Measurements from ENCODE around the gene TRUB2.

The TRUB2 gene, protein sequence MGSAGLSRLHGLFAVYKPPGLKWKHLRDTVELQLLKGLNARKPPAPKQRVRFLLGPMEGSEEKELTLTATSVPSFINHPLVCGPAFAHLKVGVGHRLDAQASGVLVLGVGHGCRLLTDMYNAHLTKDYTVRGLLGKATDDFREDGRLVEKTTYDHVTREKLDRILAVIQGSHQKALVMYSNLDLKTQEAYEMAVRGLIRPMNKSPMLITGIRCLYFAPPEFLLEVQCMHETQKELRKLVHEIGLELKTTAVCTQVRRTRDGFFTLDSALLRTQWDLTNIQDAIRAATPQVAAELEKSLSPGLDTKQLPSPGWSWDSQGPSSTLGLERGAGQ

DNA sequence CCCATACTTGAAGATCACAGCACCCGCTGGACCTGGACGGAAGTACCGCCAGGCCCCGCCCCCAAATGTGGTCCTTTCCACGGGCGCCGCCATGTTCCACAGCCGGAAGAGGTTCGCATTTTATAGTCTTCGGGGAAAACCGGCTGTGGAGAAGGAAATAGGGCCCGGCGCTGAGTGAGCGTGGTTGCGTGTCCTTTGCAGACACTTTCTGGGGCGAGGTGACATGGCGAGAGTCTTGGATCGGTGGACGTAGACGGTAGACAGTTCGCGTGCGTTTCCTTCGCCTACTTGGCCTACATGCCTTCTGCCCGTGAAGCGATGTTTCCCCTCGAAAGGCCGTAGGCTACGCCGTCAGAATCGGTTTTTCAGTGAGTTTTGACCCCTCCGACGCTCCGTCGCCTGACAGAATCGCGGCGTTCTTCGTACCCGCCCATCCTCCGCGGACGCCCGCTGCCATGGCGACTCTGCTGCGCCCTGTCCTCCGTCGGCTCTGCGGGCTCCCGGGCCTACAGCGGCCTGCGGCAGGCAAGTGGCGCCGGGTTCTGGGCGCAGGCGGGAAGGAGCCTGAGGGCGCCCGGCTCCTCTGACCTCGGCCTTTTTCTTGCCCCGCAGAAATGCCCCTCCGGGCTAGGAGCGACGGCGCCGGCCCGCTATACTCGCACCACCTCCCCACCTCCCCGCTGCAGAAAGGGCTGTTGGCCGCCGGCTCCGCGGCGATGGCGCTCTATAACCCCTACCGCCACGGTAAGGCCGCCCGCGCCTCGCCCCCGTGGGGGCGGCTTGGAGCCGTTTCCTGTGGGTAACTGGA lies at the start of gene TRUB2, which contains the start of gene COQ4:
Gene TRUB2, minus strand, starts transcription at position 44 of the 808 bp plus-strand sequence. Its CDS starts 39 bp downstream, at position 5.
Gene COQ4, plus strand, starts transcription at position 436 of the 808 bp plus-strand sequence. Its CDS starts 20 bp downstream, at position 456.
- peaks cover 3% of the 10 kb centered on the region for H3K36me3 Mint-ChIP-seq (ENCODE audit: low read depth)
- peak; percentile 93 for DNase-seq (ENCODE audit: low spot score)
- peak within 1 kb of the TSS; percentile 90 for H3K4me3 Mint-ChIP-seq
- H3K27me3 Mint-ChIP-seq (ENCODE audit: low read depth): no peaks in the 10 kb centered on the region
- peak within 1 kb of the TSS; percentile 96 for H3K27ac Mint-ChIP-seq
- H3K4me1 Mint-ChIP-seq (ENCODE audit: low read depth): peaks cover 8% of the 10 kb centered on the region
- no peaks in the 10 kb centered on the region for H3K9me3 Mint-ChIP-seq

DNA sequence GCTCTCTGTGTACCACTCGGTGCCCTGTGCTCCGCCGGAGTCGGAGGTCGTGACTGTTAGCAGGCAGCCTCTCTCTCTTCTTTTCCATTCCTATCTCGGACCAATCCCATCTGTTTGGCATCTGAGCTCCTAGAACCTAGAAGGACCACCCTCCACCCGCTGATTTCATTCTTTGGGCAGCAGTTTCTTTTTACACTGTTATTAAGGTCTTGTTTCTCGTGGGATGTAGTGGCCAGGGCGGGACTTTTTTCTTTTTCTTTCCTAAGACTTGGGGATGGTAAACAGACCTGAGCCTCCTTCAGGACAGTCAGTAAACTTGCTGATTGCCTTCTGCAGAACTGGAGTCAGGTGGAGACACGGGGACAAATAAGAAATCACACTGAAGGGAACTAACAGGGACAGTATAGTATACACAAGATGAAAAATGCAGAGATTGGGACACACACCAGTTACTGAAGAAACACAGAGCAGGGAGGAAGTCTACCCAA lies 49.4 kb upstream of the TRUB2 start:
- Mint-ChIP-seq H3K4me1 (ENCODE audit: low read depth) (peaks cover 29% of the 10 kb centered on the region), H3K27ac (peak overlapping the region; percentile 96), H3K36me3 (ENCODE audit: low read depth) (peaks cover 16% of the 10 kb centered on the region), H3K9me3 (no peaks in the 10 kb centered on the region), H3K4me3 (peak overlapping the region; percentile 96), H3K27me3 (ENCODE audit: low read depth) (no peaks in the 10 kb centered on the region)
- DNase-seq (ENCODE audit: low spot score): no peak

DNA sequence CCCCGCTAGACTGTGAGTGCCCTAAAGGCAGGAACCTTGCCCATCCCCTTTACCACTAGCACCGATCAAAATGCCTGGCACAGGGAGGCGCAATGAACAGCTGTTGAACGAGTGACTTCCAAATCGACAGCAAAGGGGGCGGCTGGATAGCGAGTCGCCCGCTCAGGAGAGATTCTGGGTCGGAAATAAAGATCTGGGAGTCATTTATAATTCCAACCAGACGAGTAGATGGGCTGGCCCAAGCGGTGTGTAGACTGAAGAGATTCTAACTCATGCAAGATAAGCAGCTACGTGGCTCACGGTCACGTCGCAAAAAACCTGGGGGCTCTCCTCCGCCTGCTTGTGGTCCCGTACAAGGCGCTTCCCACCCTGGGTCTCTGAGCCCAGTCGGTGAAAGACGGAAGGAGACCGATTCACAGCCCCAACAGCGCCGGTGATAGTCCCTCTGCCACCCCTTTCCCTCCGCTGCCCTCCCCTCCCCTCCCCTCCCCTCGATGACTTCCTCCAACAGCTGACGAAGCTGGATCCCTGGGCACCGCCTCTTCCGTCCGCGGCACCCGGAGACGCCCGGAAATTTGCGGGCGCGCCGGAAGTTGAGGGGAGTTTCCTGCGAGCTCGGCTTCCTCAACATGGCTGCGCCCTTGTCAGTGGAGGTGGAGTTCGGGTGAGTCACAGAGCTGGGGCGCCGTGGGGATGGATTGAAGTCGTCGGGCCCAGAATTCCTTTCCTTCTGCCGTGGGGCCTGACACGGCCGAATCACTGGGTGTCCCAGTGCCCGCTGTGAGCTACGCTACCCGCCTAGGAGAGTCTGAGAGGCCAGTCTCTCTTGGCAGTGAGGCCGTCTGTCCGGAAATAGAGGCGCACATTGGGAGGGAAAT lies 48.7 kb upstream of the TRUB2 start, which contains the start of gene URM1:
Gene URM1, plus strand, starts transcription at position 623 of the 878 bp plus-strand sequence. Its CDS starts 7 bp downstream, at position 630.
- H3K27ac Mint-ChIP-seq: peak within 1 kb of the TSS; percentile 96
- H3K27me3 Mint-ChIP-seq (ENCODE audit: low read depth): no peaks in the 10 kb centered on the region
- no peaks in the 10 kb centered on the region for H3K9me3 Mint-ChIP-seq
- peak; percentile 98 for DNase-seq (ENCODE audit: low spot score)
- H3K4me3 Mint-ChIP-seq: peak within 1 kb of the TSS; percentile 96
- H3K36me3 Mint-ChIP-seq (ENCODE audit: low read depth): peaks cover 16% of the 10 kb centered on the region
- peaks cover 29% of the 10 kb centered on the region for H3K4me1 Mint-ChIP-seq (ENCODE audit: low read depth)

DNA sequence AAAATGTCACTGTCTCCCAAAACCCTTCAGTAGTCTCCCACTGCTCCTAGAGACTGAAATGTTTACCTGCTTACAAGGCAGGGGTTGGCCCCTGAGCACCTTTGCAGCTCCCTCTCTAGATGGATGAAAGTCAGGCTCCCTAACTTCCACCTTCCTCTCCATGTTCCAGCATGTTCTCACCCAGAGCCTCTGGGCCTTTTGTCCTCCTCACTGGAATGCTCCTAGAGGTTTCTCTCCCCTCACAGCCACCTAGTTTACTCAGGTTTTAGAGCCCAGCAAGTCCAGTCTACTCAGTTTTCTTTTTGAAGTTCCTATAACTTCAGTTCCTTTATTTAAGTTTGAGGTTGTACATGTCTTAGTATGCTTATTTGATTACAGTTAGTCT lies 48.1 kb upstream of the TRUB2 start:
- Mint-ChIP-seq H3K4me1 (ENCODE audit: low read depth) (peaks cover 30% of the 10 kb centered on the region), H3K27ac (peak overlapping the region; percentile 96), H3K27me3 (ENCODE audit: low read depth) (no peaks in the 10 kb centered on the region), H3K4me3 (peak overlapping the region; percentile 96), H3K9me3 (no peaks in the 10 kb centered on the region), H3K36me3 (ENCODE audit: low read depth) (peaks cover 16% of the 10 kb centered on the region)
- no peak for DNase-seq (ENCODE audit: low spot score)

DNA sequence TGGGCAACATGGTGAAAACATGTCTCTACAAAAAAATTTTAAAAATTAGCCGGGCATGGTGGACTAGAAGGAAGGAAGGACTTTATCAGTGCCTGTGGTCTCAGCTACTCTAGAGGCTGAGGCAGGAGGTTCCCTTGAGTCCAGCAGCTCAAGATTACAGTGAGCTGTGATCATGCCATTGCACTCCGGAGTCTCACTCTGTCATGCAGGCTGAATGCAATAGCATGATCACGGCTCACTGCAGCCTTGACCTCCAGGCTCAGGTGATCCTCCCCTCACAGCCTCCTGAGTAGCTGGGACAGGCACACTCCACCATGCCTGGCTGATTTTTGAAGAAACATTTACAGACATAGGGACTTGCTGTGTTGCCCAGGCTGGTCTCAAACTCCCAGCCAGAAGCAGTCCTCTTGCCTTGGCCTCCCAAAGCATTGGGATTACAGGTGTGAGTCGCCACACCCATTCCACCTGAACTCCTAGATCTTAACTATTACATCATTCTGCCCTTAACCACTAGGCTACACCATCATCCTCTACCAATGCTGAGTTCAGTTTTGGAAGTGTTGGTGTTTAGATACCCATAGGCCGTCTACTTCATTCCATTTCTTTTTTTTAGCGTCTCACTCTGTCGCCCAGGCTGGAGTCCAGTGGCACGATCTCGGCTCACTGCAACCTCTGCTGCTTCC lies 46.9 kb upstream of the TRUB2 start:
- Mint-ChIP-seq H3K27me3 (ENCODE audit: low read depth) (no peaks in the 10 kb centered on the region), H3K9me3 (no peaks in the 10 kb centered on the region), H3K4me3 (peak overlapping the region; percentile 10), H3K36me3 (ENCODE audit: low read depth) (peaks cover 12% of the 10 kb centered on the region), H3K27ac (peak overlapping the region; percentile 7), H3K4me1 (ENCODE audit: low read depth) (peaks cover 34% of the 10 kb centered on the region)
- no peak for DNase-seq (ENCODE audit: low spot score)

DNA sequence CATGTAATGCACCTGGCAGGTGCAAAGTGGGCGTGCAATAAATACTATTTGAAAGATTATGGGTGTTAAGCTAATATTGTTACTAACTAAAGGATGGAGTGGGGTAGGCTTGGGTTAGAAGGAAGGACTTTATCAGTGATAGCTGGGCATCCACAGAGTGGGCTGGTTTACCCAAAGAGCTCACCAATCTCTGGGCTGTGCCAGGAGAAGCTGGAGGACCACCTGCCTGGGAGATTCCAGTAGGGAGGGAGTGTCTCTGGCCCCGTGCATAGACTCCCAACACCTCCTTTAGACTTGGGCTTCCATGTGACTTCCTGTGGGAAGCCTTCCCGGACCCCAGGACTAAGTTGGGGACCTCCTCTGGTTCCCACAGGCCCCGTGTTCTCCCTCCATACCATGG lies 43.3 kb upstream of the TRUB2 start:
- Mint-ChIP-seq H3K4me3 (no peak overlapping the region), H3K27ac (peak overlapping the region; percentile 12), H3K27me3 (ENCODE audit: low read depth) (no peaks in the 10 kb centered on the region), H3K36me3 (ENCODE audit: low read depth) (no peaks in the 10 kb centered on the region), H3K4me1 (ENCODE audit: low read depth) (peaks cover 12% of the 10 kb centered on the region), H3K9me3 (no peaks in the 10 kb centered on the region)
- no peak for DNase-seq (ENCODE audit: low spot score)

DNA sequence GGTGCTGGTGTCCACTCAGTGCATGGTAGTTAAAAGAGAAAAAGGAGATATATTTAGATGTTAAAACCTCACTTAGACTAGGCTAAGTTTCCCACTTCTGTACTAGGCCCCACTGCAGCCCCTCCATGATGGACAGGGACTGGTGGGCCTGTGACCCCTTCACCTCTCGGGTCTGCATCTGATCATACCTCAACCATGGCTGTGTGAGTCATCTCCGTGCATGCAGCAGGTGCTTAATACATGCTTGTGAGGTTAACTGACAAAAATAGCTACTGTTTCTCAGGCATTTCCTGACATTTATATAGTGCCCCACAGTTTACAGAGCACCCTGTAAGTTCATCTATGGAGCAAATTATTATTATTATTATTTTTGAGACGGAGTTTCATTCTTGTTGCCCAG lies 40.5 kb upstream of the TRUB2 start:
- H3K27me3 Mint-ChIP-seq (ENCODE audit: low read depth): no peaks in the 10 kb centered on the region
- H3K36me3 Mint-ChIP-seq (ENCODE audit: low read depth): no peaks in the 10 kb centered on the region
- no peak overlapping the region for H3K4me3 Mint-ChIP-seq
- H3K27ac Mint-ChIP-seq: no peak overlapping the region
- no peaks in the 10 kb centered on the region for H3K9me3 Mint-ChIP-seq
- no peak for DNase-seq (ENCODE audit: low spot score)
- peaks cover 7% of the 10 kb centered on the region for H3K4me1 Mint-ChIP-seq (ENCODE audit: low read depth)

DNA sequence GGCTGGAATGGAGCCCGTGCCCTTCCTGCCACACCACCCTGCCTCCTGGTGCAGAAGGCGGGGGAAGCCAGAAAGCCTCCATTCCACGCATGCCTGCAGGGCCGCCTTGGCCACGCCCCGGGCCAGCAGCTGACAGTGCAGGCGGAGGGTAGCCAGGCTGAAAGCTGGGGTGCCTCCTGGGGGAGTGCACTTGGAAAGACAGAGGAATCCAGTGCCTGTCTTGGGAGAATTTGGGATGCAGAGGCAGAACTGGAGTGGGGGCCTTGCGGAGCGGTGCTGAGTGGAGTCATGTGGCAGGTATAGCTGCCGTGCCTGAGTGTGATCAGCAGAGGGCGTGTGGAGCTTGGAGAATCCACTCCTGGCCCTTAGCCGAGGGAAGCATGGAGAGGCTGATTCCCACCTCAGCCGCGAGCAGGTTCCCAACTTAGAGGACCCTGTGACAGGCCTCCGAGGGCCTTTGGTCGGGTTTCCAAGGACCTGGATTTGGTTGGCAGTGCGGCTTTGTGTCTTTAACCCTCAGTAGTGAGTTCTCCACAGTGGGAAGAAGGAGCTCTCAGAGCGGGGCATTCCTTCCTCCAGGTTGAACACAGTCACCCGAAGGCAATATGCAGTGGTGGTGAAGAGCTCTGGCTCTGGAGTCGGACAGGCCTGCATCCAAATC lies 39.9 kb upstream of the TRUB2 start:
- Mint-ChIP-seq H3K4me3 (peak overlapping the region; percentile 82), H3K4me1 (ENCODE audit: low read depth) (peaks cover 7% of the 10 kb centered on the region), H3K27me3 (ENCODE audit: low read depth) (no peaks in the 10 kb centered on the region), H3K27ac (peak overlapping the region; percentile 49), H3K9me3 (no peaks in the 10 kb centered on the region), H3K36me3 (ENCODE audit: low read depth) (no peaks in the 10 kb centered on the region)
- DNase-seq (ENCODE audit: low spot score): peak; percentile 52

DNA sequence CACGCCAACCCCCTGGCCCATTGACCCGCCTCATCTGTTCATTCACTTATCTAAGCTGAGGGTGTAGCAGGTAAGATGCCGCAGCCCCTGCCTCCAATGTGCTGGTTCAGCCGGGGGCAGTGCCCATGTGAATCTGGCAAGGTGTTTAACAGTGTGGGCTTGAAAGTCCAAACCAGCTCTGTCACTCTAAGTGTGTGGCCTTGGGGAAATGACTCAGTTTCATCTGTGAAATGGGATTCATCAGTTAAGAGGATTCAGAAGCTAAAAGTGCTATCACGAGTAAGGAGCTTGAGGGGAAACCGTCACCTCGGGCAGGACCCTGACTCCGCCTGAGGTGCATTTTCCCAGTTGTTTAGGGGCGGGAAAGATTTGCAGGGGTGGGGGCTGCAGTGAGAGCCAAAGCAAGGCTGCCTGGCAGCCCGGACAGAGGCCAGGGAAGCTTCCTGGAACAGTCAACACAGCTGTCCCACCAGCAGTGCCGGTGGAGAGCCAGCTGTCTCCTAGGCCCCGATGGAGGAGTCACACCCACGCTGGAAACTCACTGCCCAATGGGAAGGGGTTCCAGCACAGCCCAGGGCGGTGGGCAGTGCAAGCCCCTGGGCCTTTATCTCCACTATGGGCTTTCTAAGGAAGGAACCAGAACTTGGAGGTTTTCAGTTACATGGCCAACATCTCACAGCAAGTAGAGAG lies 39.2 kb upstream of the TRUB2 start:
- Mint-ChIP-seq H3K27me3 (ENCODE audit: low read depth) (no peaks in the 10 kb centered on the region), H3K9me3 (no peaks in the 10 kb centered on the region), H3K4me3 (peak overlapping the region; percentile 82), H3K36me3 (ENCODE audit: low read depth) (no peaks in the 10 kb centered on the region), H3K27ac (peak overlapping the region; percentile 62), H3K4me1 (ENCODE audit: low read depth) (peaks cover 7% of the 10 kb centered on the region)
- DNase-seq (ENCODE audit: low spot score): no peak

DNA sequence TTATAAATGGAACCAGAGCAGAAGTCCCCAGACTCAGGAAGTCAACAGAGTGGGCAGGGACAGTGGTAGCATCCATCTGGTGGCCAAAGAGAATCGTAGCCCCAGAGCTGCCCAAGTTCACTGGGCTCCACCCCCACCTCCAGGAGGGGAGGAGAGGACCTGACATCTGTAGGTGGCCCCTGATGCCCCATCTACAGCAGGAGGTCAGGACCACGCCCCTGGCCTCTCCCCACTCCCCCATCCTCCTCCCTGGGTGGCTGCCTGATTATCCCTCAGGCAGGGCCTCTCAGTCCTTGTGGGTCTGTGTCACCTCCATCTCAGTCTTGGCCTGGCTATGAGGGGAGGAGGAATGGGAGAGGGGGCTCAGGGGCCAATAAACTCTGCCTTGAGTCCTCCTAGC lies 38.6 kb upstream of the TRUB2 start:
- no peak for DNase-seq (ENCODE audit: low spot score)
- Mint-ChIP-seq H3K4me3 (no peak overlapping the region), H3K36me3 (ENCODE audit: low read depth) (peaks cover 4% of the 10 kb centered on the region), H3K27me3 (ENCODE audit: low read depth) (no peaks in the 10 kb centered on the region), H3K4me1 (ENCODE audit: low read depth) (peaks cover 7% of the 10 kb centered on the region), H3K9me3 (no peaks in the 10 kb centered on the region), H3K27ac (no peak overlapping the region)

DNA sequence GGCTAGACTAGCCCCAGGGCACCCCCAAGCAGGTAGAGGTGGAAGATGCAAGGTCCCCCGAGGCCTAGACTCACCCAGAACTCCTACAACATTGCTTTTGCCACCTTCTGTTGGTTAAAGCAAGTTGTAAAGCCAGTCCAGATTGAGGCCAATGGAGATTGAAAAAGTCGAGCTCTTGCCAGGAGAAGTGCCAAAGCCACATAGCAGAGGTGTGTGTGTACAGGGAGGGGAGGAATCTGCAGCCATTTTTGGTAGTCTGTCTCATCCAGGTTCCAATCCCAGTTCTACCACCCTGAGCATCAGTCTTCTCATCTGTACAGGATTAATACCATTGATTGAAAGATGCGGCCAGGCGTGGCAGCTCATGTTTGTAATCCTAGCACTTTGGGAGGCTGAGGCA lies 36.6 kb upstream of the TRUB2 start:
- Mint-ChIP-seq H3K36me3 (ENCODE audit: low read depth) (peaks cover 6% of the 10 kb centered on the region), H3K27ac (no peak overlapping the region), H3K4me1 (ENCODE audit: low read depth) (peaks cover 1% of the 10 kb centered on the region), H3K27me3 (ENCODE audit: low read depth) (no peaks in the 10 kb centered on the region), H3K4me3 (no peak overlapping the region), H3K9me3 (no peaks in the 10 kb centered on the region)
- no peak for DNase-seq (ENCODE audit: low spot score)

DNA sequence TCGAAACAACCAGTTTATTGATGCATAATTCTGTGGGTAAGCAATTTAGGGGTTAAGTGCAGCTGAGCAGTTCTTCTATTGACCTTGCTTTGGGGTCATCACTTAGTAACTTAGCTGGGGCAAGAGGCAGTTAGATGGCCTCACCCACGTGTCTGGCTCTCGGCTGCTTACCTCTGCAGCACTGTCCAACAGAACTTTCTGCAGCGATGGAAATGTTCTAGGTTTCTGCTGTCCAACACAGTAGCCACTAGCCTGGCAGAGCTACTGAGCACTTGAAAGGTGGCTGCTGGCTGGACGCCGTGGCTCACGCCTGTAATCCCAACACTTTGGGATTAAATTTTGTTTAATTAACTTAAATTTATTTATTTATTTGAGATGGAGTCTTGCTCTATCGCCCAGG lies 35.8 kb upstream of the TRUB2 start:
- Mint-ChIP-seq H3K4me1 (ENCODE audit: low read depth) (peaks cover 1% of the 10 kb centered on the region), H3K4me3 (no peak overlapping the region), H3K9me3 (no peaks in the 10 kb centered on the region), H3K27ac (no peak overlapping the region), H3K36me3 (ENCODE audit: low read depth) (peaks cover 6% of the 10 kb centered on the region), H3K27me3 (ENCODE audit: low read depth) (no peaks in the 10 kb centered on the region)
- no peak for DNase-seq (ENCODE audit: low spot score)
